KMS-11 (cell line): ENCODE measurements around the gene JMJD6.

Experiments
- H2AFZ ChIP-seq: fragments of 200-600 bp; sonication (generic); 2 replicates; pipeline ENCODE4 v1.6.1; 2016; ENCODE audit warnings: antibody characterized with exemption, mixed run types, low read depth
- H3K27ac ChIP-seq: fragments of 200-600 bp; sonication (generic); 2 replicates; pipeline ENCODE4 v1.6.1; 2016; ENCODE audit warnings: mild to moderate bottlenecking, mixed run types
- H3K27me3 ChIP-seq: fragments of 200-600 bp; sonication (generic); 2 replicates; pipeline ENCODE4 v1.6.1; 2017; ENCODE audit warnings: mild to moderate bottlenecking, low read depth, mixed run types, moderate library complexity; ENCODE audit not compliant: insufficient read depth
- H3K36me3 ChIP-seq: fragments of 200-600 bp; sonication (generic); 2 replicates; pipeline ENCODE4 v1.6.1; 2017; ENCODE audit warnings: mild to moderate bottlenecking, mixed run types; ENCODE audit not compliant: insufficient read depth
- H3K4me1 ChIP-seq: fragments of 200-600 bp; sonication (generic); 2 replicates; pipeline ENCODE4 v1.6.1; 2016; ENCODE audit warnings: mild to moderate bottlenecking, low read depth, mixed run types; ENCODE audit not compliant: poor library complexity, severe bottlenecking
- H3K4me2 ChIP-seq: fragments of 200-600 bp; sonication (generic); 2 replicates; pipeline ENCODE4 v1.7.0; 2016; ENCODE audit warnings: mild to moderate bottlenecking, mixed run types
- H3K4me3 ChIP-seq: fragments of 200-600 bp; sonication (generic); IDR thresholded peaks from 2 replicates; pipeline ENCODE4 v1.6.1; 2017; ENCODE audit warnings: low read depth, low read length, mixed read lengths; ENCODE audit not compliant: insufficient read depth
- H3K79me2 ChIP-seq: fragments of 200-600 bp; sonication (generic); 2 replicates; pipeline ENCODE4 v1.6.1; 2016; ENCODE audit warnings: low read depth, mixed run types; ENCODE audit not compliant: insufficient read depth
- H3K9ac ChIP-seq: fragments of 200-600 bp; sonication (generic); 2 replicates; pipeline ENCODE4 v1.6.1; 2016; ENCODE audit warnings: mild to moderate bottlenecking, mixed run types
- H4K20me1 ChIP-seq: fragments of 200-600 bp; sonication (generic); 2 replicates; pipeline ENCODE4 v1.6.1; 2016; ENCODE audit warnings: mild to moderate bottlenecking, mixed run types; ENCODE audit not compliant: insufficient read depth
- TF ChIP-seq, protein P1 (sequence below): fragments of 200-600 bp; sonication (generic); conservative IDR thresholded peaks from 2 replicates; pipeline ENCODE4 v1.6.1; 2017; ENCODE audit warnings: low read depth, mild to moderate bottlenecking, antibody characterized with exemption, low read length, moderate library complexity, mixed read lengths

Gene JMJD6

DNA sequence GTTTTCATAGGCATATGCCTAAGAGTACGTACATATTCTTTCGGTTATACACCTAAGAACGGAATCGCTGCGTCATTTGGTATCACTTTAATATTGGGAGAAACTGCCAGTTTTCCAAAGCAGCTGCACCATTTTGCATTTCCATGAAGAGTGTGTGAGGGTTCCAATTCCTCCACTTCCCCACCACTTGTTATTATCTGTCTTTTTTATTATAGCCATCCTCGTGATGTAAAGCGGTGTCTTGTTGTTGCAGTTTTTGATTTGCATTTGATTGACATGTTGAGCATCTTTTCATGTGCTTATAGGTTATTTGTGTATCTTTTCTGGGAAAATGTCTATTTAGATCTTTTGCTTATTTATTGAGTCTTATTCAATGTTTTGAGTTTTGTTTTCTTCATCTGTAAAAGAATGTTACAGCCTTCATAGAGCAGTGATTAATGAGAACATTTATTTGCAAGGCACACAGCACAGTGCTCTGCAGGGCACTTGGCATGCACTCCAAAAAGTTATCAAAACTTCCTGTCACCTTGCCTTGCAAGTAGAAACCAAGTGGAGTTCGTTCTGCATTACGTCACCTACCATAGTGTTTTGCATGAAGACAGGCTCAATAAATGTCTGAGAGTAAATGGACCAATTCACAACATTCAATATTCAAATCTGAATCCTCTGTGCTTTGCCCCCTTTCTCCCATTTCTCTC, 56.2 kb downstream of the JMJD6 start:
- Histone ChIP-seq H3K4me1 (peaks cover 19% of the 10 kb centered on the region), H3K4me3 (no peak overlapping the region), H3K79me2 (no peaks in the 10 kb centered on the region), H4K20me1 (no peaks in the 10 kb centered on the region), H3K27ac (no peak overlapping the region), H3K36me3 (no peaks in the 10 kb centered on the region), H3K27me3 (no peaks in the 10 kb centered on the region; the same call in 1 of the 2 replicates), H3K4me2 (no peak overlapping the region), H3K9ac (no peak overlapping the region), H2AFZ (peak overlapping the region; percentile 98; the same call in 1 of the 2 replicates)
- TF ChIP-seq, protein P1, sequence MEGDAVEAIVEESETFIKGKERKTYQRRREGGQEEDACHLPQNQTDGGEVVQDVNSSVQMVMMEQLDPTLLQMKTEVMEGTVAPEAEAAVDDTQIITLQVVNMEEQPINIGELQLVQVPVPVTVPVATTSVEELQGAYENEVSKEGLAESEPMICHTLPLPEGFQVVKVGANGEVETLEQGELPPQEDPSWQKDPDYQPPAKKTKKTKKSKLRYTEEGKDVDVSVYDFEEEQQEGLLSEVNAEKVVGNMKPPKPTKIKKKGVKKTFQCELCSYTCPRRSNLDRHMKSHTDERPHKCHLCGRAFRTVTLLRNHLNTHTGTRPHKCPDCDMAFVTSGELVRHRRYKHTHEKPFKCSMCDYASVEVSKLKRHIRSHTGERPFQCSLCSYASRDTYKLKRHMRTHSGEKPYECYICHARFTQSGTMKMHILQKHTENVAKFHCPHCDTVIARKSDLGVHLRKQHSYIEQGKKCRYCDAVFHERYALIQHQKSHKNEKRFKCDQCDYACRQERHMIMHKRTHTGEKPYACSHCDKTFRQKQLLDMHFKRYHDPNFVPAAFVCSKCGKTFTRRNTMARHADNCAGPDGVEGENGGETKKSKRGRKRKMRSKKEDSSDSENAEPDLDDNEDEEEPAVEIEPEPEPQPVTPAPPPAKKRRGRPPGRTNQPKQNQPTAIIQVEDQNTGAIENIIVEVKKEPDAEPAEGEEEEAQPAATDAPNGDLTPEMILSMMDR = no peak
